Neural cell (in vitro differentiated cells): Measurements from ENCODE around the gene AGPAT3. TPM values are rescaled to one million over a fixed set of nuclear protein-coding genes. Genes with fewer than 3 reads are reported as not detected.

Experiments
- H2AFZ ChIP-seq: fragments of 200-600, 300-800 bp; sonication (generic), shearing (Covaris generic); 2 replicates; pipeline ENCODE4 v1.6.0; 2014; ENCODE audit warnings: low read depth, mild to moderate bottlenecking, antibody characterized with exemption, low read length, moderate library complexity
- H3F3A ChIP-seq: fragments of 200-600 bp; shearing (Covaris generic); 2 replicates; pipeline ENCODE4 v1.6.1; 2016; ENCODE audit warnings: mild to moderate bottlenecking, moderate library complexity, mixed read lengths, antibody characterized with exemption, low read length; ENCODE audit not compliant: insufficient read depth, poor library complexity, severe bottlenecking
- H3K27ac ChIP-seq: fragments of 200-600, 300-800 bp; sonication (generic), shearing (Covaris generic); 2 replicates; pipeline ENCODE4 v1.5.1; 2014; ENCODE audit warnings: mild to moderate bottlenecking, low read length, moderate library complexity
- H3K27me3 ChIP-seq: fragments of 300-800, 200-600 bp; sonication (generic), shearing (Covaris generic); 2 replicates; pipeline ENCODE4 v1.6.0; 2014; ENCODE audit warnings: mild to moderate bottlenecking, low read depth, low read length, moderate library complexity; ENCODE audit not compliant: insufficient read depth
- H3K36me3 ChIP-seq: fragments of 300-800, 200-600 bp; sonication (generic), shearing (Covaris generic); 2 replicates; pipeline ENCODE4 v1.5.1; 2014; ENCODE audit warnings: mild to moderate bottlenecking, antibody characterized with exemption, low read length, moderate library complexity; ENCODE audit not compliant: insufficient read depth
- H3K4me2 ChIP-seq: fragments of 300-800, 200-600 bp; sonication (generic), shearing (Covaris generic); 2 replicates; pipeline ENCODE4 v1.6.0; 2014; ENCODE audit warnings: mild to moderate bottlenecking, low read length
- H3K4me3 ChIP-seq: fragments of 300-800, 200-600 bp; sonication (generic), shearing (Covaris generic); 2 replicates; pipeline ENCODE4 v1.5.1; 2014; ENCODE audit warnings: mild to moderate bottlenecking, low read length, moderate library complexity
- H3K79me2 ChIP-seq: fragments of 200-600 bp; shearing (Covaris generic); replicated peaks from 2 replicates; pipeline ENCODE4 v1.6.0; 2014; ENCODE audit warnings: mild to moderate bottlenecking, low read length, moderate library complexity; ENCODE audit not compliant: insufficient read depth
- H3K9ac ChIP-seq: fragments of 300-800, 200-600 bp; sonication (generic), shearing (Covaris generic); 2 replicates; pipeline ENCODE4 v1.6.1; 2016; ENCODE audit warnings: mild to moderate bottlenecking, low read length, mixed read lengths
- H3K9me2 ChIP-seq: fragments of 200-600 bp; shearing (Covaris generic); 2 replicates; pipeline ENCODE4 v1.6.1; 2016; ENCODE audit warnings: mild to moderate bottlenecking, low read length, mixed read lengths; ENCODE audit not compliant: insufficient read depth
- H3K9me3 ChIP-seq: fragments of 200-600, 300-800 bp; sonication (generic), shearing (Covaris generic); 2 replicates; pipeline ENCODE4 v1.6.1; 2016; ENCODE audit warnings: mild to moderate bottlenecking, mixed run types, low read length, moderate library complexity, mixed read lengths
- H4K20me1 ChIP-seq: fragments of 200-600 bp; shearing (Covaris generic); 2 replicates; pipeline ENCODE4 v1.6.1; 2016; ENCODE audit warnings: mild to moderate bottlenecking, mixed run types; ENCODE audit not compliant: insufficient read depth
- EP300 ChIP-seq: fragments of 450-650 bp; conservative IDR thresholded peaks from 2 replicates; pipeline ENCODE4 v1.6.1; 2014; ENCODE audit warnings: antibody characterized with exemption, mild to moderate bottlenecking, moderate library complexity; ENCODE audit not compliant: poor library complexity, severe bottlenecking
- EZH2 ChIP-seq: fragments of 200-600, 300-800 bp; shearing (Covaris generic), sonication (generic); IDR thresholded peaks from 2 replicates; pipeline ENCODE4 v1.6.1; 2014; ENCODE audit warnings: antibody characterized with exemption, low read length, borderline replicate concordance, mild to moderate bottlenecking; ENCODE audit not compliant: insufficient read depth, poor library complexity, severe bottlenecking
- MXI1 ChIP-seq: fragments of 450-650 bp; conservative IDR thresholded peaks from 2 replicates; pipeline ENCODE4 v1.6.1; 2014; ENCODE audit warnings: antibody characterized with exemption, mild to moderate bottlenecking; ENCODE audit not compliant: poor library complexity, severe bottlenecking
- POLR2AphosphoS5 ChIP-seq: IDR thresholded peaks from 2 replicates; pipeline ENCODE4 v1.6.1; 2012
- RAD21 ChIP-seq: fragments of 450-650 bp; conservative IDR thresholded peaks from 2 replicates; pipeline ENCODE4 v1.6.1; 2014; ENCODE audit warnings: antibody characterized with exemption, mild to moderate bottlenecking, moderate library complexity
- SMC3 ChIP-seq: fragments of 450-650 bp; conservative IDR thresholded peaks from 2 replicates; pipeline ENCODE4 v1.6.1; 2014; ENCODE audit warnings: antibody characterized with exemption, mild to moderate bottlenecking, moderate library complexity; ENCODE audit not compliant: poor library complexity
- TAF1 ChIP-seq: IDR thresholded peaks from 2 replicates; pipeline ENCODE4 v1.6.1; 2012; ENCODE audit warnings: low read depth
- polyA plus RNA-seq: library from polyadenylated mRNA; depleted of rRNA; stranded (reverse); fragments of >200 nt; gene quantifications from 2 replicates; pipeline ENCODE4 v1.2.3, GENCODE V29; 2014
- TF ChIP-seq, protein P1 (sequence below): IDR thresholded peaks from 2 replicates; pipeline ENCODE4 v1.6.1; 2012; ENCODE audit warnings: borderline replicate concordance
- TF ChIP-seq, protein P2 (sequence below): fragments of 450-650 bp; IDR thresholded peaks from 2 replicates; pipeline ENCODE4 v1.5.1; 2014; ENCODE audit warnings: antibody characterized with exemption, mild to moderate bottlenecking, moderate library complexity; ENCODE audit not compliant: poor library complexity, severe bottlenecking

Gene AGPAT3
- polyA plus RNA-seq, 1 donor from 2014 or later, result 8.4 TPM

DNA sequence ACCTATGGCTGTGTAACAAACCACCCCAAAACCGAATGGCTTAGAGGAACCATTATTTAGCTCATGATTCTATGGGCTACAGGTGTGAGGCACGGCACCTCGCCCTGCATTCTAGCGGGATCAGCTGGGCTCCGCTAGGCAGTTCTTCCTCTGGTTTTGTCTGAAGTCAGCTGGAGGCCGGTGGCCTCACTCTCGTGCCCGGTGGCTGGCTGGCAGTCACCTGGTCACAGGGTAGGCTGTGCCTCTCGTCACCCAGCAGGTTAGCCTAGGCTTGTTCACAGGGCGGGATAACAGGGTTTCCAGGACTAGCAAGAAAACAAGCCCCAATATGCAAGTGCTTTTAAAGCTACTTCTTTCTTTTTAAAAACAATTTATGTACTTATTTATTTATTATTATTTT lies 16.3 kb upstream of the AGPAT3 start:
- Histone ChIP-seq H3K27ac (no peak overlapping the region), H3K4me2 (no peak overlapping the region), H3K9me2 (no peaks in the 10 kb centered on the region), H2AFZ (no peak overlapping the region), H3K27me3 (no peaks in the 10 kb centered on the region), H4K20me1 (no peaks in the 10 kb centered on the region), H3F3A (no peaks in the 10 kb centered on the region), H3K36me3 (no peaks in the 10 kb centered on the region), H3K4me3 (no peak overlapping the region), H3K79me2 (no peaks in the 10 kb centered on the region), H3K9me3 (no peaks in the 10 kb centered on the region), H3K9ac (no peak overlapping the region)
- TF ChIP-seq RAD21 (no peak), TAF1 (no peak), SMC3 (no peak), POLR2AphosphoS5 (no peak), MXI1 (no peak), EP300 (no peak), EZH2 (no peak)
- TF ChIP-seq, protein P1, sequence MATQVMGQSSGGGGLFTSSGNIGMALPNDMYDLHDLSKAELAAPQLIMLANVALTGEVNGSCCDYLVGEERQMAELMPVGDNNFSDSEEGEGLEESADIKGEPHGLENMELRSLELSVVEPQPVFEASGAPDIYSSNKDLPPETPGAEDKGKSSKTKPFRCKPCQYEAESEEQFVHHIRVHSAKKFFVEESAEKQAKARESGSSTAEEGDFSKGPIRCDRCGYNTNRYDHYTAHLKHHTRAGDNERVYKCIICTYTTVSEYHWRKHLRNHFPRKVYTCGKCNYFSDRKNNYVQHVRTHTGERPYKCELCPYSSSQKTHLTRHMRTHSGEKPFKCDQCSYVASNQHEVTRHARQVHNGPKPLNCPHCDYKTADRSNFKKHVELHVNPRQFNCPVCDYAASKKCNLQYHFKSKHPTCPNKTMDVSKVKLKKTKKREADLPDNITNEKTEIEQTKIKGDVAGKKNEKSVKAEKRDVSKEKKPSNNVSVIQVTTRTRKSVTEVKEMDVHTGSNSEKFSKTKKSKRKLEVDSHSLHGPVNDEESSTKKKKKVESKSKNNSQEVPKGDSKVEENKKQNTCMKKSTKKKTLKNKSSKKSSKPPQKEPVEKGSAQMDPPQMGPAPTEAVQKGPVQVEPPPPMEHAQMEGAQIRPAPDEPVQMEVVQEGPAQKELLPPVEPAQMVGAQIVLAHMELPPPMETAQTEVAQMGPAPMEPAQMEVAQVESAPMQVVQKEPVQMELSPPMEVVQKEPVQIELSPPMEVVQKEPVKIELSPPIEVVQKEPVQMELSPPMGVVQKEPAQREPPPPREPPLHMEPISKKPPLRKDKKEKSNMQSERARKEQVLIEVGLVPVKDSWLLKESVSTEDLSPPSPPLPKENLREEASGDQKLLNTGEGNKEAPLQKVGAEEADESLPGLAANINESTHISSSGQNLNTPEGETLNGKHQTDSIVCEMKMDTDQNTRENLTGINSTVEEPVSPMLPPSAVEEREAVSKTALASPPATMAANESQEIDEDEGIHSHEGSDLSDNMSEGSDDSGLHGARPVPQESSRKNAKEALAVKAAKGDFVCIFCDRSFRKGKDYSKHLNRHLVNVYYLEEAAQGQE, result no peak
- TF ChIP-seq, protein P2, sequence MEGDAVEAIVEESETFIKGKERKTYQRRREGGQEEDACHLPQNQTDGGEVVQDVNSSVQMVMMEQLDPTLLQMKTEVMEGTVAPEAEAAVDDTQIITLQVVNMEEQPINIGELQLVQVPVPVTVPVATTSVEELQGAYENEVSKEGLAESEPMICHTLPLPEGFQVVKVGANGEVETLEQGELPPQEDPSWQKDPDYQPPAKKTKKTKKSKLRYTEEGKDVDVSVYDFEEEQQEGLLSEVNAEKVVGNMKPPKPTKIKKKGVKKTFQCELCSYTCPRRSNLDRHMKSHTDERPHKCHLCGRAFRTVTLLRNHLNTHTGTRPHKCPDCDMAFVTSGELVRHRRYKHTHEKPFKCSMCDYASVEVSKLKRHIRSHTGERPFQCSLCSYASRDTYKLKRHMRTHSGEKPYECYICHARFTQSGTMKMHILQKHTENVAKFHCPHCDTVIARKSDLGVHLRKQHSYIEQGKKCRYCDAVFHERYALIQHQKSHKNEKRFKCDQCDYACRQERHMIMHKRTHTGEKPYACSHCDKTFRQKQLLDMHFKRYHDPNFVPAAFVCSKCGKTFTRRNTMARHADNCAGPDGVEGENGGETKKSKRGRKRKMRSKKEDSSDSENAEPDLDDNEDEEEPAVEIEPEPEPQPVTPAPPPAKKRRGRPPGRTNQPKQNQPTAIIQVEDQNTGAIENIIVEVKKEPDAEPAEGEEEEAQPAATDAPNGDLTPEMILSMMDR, result no peak

DNA sequence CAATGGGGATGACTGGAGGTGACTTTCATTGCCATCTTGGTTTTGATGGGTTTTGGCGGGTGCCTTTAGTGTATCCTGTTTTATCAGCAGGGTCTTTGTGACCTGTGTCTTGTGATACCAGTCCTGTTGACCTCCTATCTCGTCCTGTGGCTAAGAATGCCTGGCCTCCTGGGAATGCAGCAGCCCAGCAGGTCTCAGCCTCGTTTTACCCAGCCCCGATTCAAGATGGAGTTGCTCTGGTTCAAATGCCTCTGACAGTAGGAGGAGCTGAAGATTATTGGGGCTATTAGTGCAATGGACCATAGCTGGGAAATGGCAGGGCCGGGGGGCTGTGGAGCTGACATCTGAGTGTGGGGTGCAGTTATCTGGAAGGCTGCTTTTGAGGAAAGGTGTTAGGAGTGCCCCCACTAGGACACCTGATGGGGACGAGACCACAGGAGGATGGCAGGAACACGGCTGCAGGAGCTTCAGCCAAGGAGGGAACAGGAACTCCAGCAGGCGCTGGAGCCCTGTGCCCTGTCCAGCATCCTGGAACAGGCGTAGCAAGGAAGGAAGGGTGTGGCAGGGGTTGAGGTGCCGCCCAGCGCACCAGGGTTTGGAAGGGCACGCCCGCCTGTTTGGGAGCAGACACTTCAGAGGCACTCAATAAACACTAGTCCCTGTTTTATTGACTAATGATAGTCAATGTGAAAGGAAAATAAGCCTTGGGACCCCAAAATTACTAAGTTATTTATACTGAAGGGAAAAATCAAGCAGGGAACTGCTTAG lies 15.3 kb upstream of the AGPAT3 start:
- H3K9me2 ChIP-seq, result no peaks in the 10 kb centered on the region
- H3K9ac ChIP-seq, result no peak overlapping the region
- TF ChIP-seq MXI1 (no peak), POLR2AphosphoS5 (no peak), SMC3 (no peak), EP300 (no peak), EZH2 (no peak), RAD21 (no peak), TAF1 (no peak)
- TF ChIP-seq, protein P1, result no peak
- TF ChIP-seq, protein P2, result no peak
- H3F3A ChIP-seq, result no peaks in the 10 kb centered on the region
- H3K4me2 ChIP-seq, result no peak overlapping the region
- H3K9me3 ChIP-seq, result no peaks in the 10 kb centered on the region
- no peaks in the 10 kb centered on the region for H3K36me3 ChIP-seq
- H3K4me3 ChIP-seq, result no peak overlapping the region
- H3K27ac ChIP-seq, result no peak overlapping the region
- no peak overlapping the region for H2AFZ ChIP-seq
- H3K27me3 ChIP-seq, result no peaks in the 10 kb centered on the region
- H3K79me2 ChIP-seq, result no peaks in the 10 kb centered on the region
- no peaks in the 10 kb centered on the region for H4K20me1 ChIP-seq
